H9 (cell line): ENCODE measurements around the gene MT1F. TPM values are rescaled to one million over a fixed set of nuclear protein-coding genes. Genes with fewer than 3 reads are reported as not detected.
A peak's percentile ranks its signal among the peaks of the same experiment; 100 is the strongest.

ENCODE experiments used
- DNase-seq: peaks from one replicate; pipeline ENCODE4 v3.0.0-alpha.2; 2017
- H2AFZ ChIP-seq: one replicate; pipeline ENCODE4 v1.6.1; 2013; ENCODE audit warnings: mild to moderate bottlenecking, low read length, control low read depth, moderate library complexity
- H2AK5ac ChIP-seq: 2 replicates; pipeline ENCODE4 v1.6.1; 2013; ENCODE audit warnings: low read length, control low read depth, mixed read lengths; ENCODE audit not compliant: insufficient read length
- H2BK120ac ChIP-seq: one replicate; pipeline ENCODE4 v1.6.1; 2013; ENCODE audit warnings: low read depth, mild to moderate bottlenecking, low read length, control low read depth, inconsistent platforms; ENCODE audit not compliant: poor library complexity, severe bottlenecking
- H2BK12ac ChIP-seq: 2 replicates; pipeline ENCODE4 v1.6.1; 2013; ENCODE audit warnings: low read length, control low read depth, mixed read lengths, low read depth; ENCODE audit not compliant: insufficient read length
- H2BK15ac ChIP-seq: 2 replicates; pipeline ENCODE4 v1.6.1; 2013; ENCODE audit warnings: low read depth, low read length, control low read depth
- H2BK20ac ChIP-seq: one replicate; pipeline ENCODE4 v1.6.1; 2013; ENCODE audit warnings: low read depth, mild to moderate bottlenecking, low read length, control low read depth, inconsistent platforms; ENCODE audit not compliant: poor library complexity, severe bottlenecking
- H2BK5ac ChIP-seq: 2 replicates; pipeline ENCODE4 v1.6.1; 2013; ENCODE audit warnings: low read length, control low read depth, mixed read lengths; ENCODE audit not compliant: insufficient read length
- H3K14ac ChIP-seq: 2 replicates; pipeline ENCODE4 v1.6.1; 2013; ENCODE audit warnings: low read length, control low read depth; ENCODE audit not compliant: insufficient read depth
- H3K18ac ChIP-seq: 2 replicates; pipeline ENCODE4 v1.6.1; 2013; ENCODE audit warnings: low read depth, mild to moderate bottlenecking, mixed read lengths, low read length, control low read depth; ENCODE audit not compliant: insufficient read length
- H3K23ac ChIP-seq: 2 replicates; pipeline ENCODE4 v1.6.1; 2013; ENCODE audit warnings: low read length, control low read depth, mixed read lengths, low read depth; ENCODE audit not compliant: insufficient read length
- H3K23me2 ChIP-seq: 2 replicates; pipeline ENCODE4 v1.6.1; 2013; ENCODE audit warnings: low read depth, mild to moderate bottlenecking, mixed read lengths, low read length, control low read depth; ENCODE audit not compliant: insufficient read length, poor library complexity, severe bottlenecking
- H3K27ac ChIP-seq: 2 replicates; pipeline ENCODE4 v1.5.1; 2013; ENCODE audit warnings: low read length, control low read depth, mixed read lengths, low read depth; ENCODE audit not compliant: insufficient read length
- H3K27me3 ChIP-seq: 2 replicates; pipeline ENCODE4 v1.6.1; 2013; ENCODE audit warnings: low read length, control low read depth, inconsistent platforms; ENCODE audit not compliant: insufficient read depth
- H3K4ac ChIP-seq: 2 replicates; pipeline ENCODE4 v1.6.1; 2013; ENCODE audit warnings: low read depth, mild to moderate bottlenecking, control low read depth, inconsistent platforms, low read length, moderate library complexity
- H3K4me1 ChIP-seq: 2 replicates; pipeline ENCODE4 v1.6.1; 2013; ENCODE audit warnings: low read length, control low read depth, inconsistent platforms; ENCODE audit not compliant: insufficient read depth
- H3K4me2 ChIP-seq: 2 replicates; pipeline ENCODE4 v1.6.1; 2013; ENCODE audit warnings: low read length, control low read depth, mixed read lengths; ENCODE audit not compliant: insufficient read length, insufficient read depth
- H3K56ac ChIP-seq: 2 replicates; pipeline ENCODE4 v1.6.1; 2013; ENCODE audit warnings: low read depth, mild to moderate bottlenecking, mixed read lengths, low read length, control low read depth; ENCODE audit not compliant: insufficient read length
- H3K79me1 ChIP-seq: 2 replicates; pipeline ENCODE4 v1.6.1; 2013; ENCODE audit warnings: low read depth, mild to moderate bottlenecking, moderate library complexity, low read length, control low read depth, inconsistent platforms; ENCODE audit not compliant: insufficient read depth, poor library complexity, severe bottlenecking
- H3K79me2 ChIP-seq: 2 replicates; pipeline ENCODE4 v1.6.1; 2013; ENCODE audit warnings: low read length, control low read depth, inconsistent platforms; ENCODE audit not compliant: insufficient read depth
- H3K9ac ChIP-seq: 2 replicates; pipeline ENCODE4 v1.6.1; 2013; ENCODE audit warnings: low read length, control low read depth, mixed read lengths; ENCODE audit not compliant: insufficient read length; ENCODE audit errors: extremely low read depth
- H3K9me3 ChIP-seq: one replicate; pipeline ENCODE4 v1.6.1; 2013; ENCODE audit warnings: low read depth, low read length, inconsistent platforms; ENCODE audit not compliant: control insufficient read depth
- H3T11ph ChIP-seq: one replicate; pipeline ENCODE4 v1.6.1; 2013; ENCODE audit warnings: mild to moderate bottlenecking, low read length, control low read depth, inconsistent platforms
- H4K20me1 ChIP-seq: one replicate; pipeline ENCODE4 v1.6.1; 2013; ENCODE audit not compliant: control insufficient read depth, insufficient read length, insufficient read depth
- H4K5ac ChIP-seq: 2 replicates; pipeline ENCODE4 v1.6.1; 2013; ENCODE audit warnings: low read depth, mild to moderate bottlenecking, mixed read lengths, low read length, control low read depth; ENCODE audit not compliant: insufficient read length
- H4K8ac ChIP-seq: replicated peaks from 2 replicates; pipeline ENCODE4 v1.6.1; 2013; ENCODE audit warnings: low read length, control low read depth, mixed read lengths, low read depth; ENCODE audit not compliant: insufficient read length
- H4K91ac ChIP-seq: 2 replicates; pipeline ENCODE4 v1.6.1; 2013; ENCODE audit warnings: low read depth, mild to moderate bottlenecking, moderate library complexity, mixed read lengths, low read length, control low read depth; ENCODE audit not compliant: insufficient read length
- H3K27ac Mint-ChIP-seq, 3 experiments: 2 replicates in 2 of 3; 3 replicates in 1 of 3; pipeline ENCODE4 v1.8.0; 2020 to 2021; ENCODE audit warnings: mixed read lengths in 3 of 3, mild to moderate bottlenecking in 1 of 3, moderate library complexity in 1 of 3
- H3K27me3 Mint-ChIP-seq: 2 replicates; pipeline ENCODE4 v1.8.0; 2021; ENCODE audit warnings: low read depth, mild to moderate bottlenecking, moderate library complexity, mixed read lengths
- H3K36me3 Mint-ChIP-seq, 3 experiments: 2 replicates in 2 of 3; 3 replicates in 1 of 3; pipeline ENCODE4 v1.8.0; 2020 to 2021; ENCODE audit warnings: low read depth in 3 of 3, mixed read lengths in 3 of 3; ENCODE audit not compliant: insufficient read depth in 1 of 3
- H3K4me1 Mint-ChIP-seq, 2 experiments: 2 replicates each; pipeline ENCODE4 v1.8.0; 2020; ENCODE audit warnings: mixed read lengths in 2 of 2
- H3K4me3 Mint-ChIP-seq, 2 experiments: 2 replicates in 1 of 2; 3 replicates in 1 of 2; pipeline ENCODE4 v1.8.0; 2020 to 2021; ENCODE audit warnings: mild to moderate bottlenecking in 2 of 2, mixed read lengths in 2 of 2, moderate library complexity in 1 of 2
- H3K9me3 Mint-ChIP-seq, 2 experiments: 2 replicates in 1 of 2; 3 replicates in 1 of 2; pipeline ENCODE4 v1.8.0; 2020; ENCODE audit warnings: mild to moderate bottlenecking in 2 of 2, mixed read lengths in 2 of 2, moderate library complexity in 1 of 2
- CTCF ChIP-seq: fragments of 200-600 bp; sonication (generic); conservative IDR thresholded peaks from 3 replicates; pipeline ENCODE4 v1.8.0; 2021; ENCODE audit warnings: antibody characterized with exemption, mild to moderate bottlenecking
- WGBS: extraction: QIAGEN DNeasy Blood & Tissue Kit; methylation state at CpG from one replicate; pipeline ENCODE4 v1.1.7; 2013; ENCODE audit warnings: missing lambda C conversion rate, low lambda C conversion rate, mixed read lengths; ENCODE audit not compliant: insufficient read length; ENCODE audit errors: extremely low coverage; 5-methylcytosine and 5-hydroxymethylcytosine counted together
- total RNA-seq: library from RNA; stranded (reverse); gene quantifications from 2 replicates; pipeline ENCODE4 v1.2.1, GENCODE V29; 2021

Gene MT1F
- total RNA-seq, 1 experiment from 2014 or later: 26.1 TPM

- Histone ChIP-seq H4K8ac (no peak overlapping the region), H2AK5ac (no peak overlapping the region), H3K18ac (no peak overlapping the region), H3K23ac (no peak overlapping the region), H3K4me1 (no peaks in the 10 kb centered on the region; the same call in 1 of the 2 replicates), H2BK15ac (no peak overlapping the region), H2AFZ (no peak overlapping the region), H2BK120ac (no peak overlapping the region), H2BK20ac (no peak overlapping the region), H3K27ac (no peak overlapping the region), H3K14ac (no peak overlapping the region), H3K4me2 (no peak overlapping the region), H3K79me1 (no peaks in the 10 kb centered on the region), H4K5ac (no peak overlapping the region), H3K9ac (no peak overlapping the region), H4K20me1 (no peaks in the 10 kb centered on the region), H2BK5ac (no peak overlapping the region), H3K4ac (no peak overlapping the region), H3T11ph (no peak overlapping the region), H4K91ac (no peak overlapping the region), H3K79me2 (no peaks in the 10 kb centered on the region), H3K27me3 (peaks cover 44% of the 10 kb centered on the region; the same call in 1 of the 2 replicates), H3K9me3 (peaks cover under 1% of the 10 kb centered on the region), H2BK12ac (no peak overlapping the region), H3K23me2 (peaks cover 8% of the 10 kb centered on the region), H3K56ac (no peak overlapping the region)
- WGBS: no CpG with 5 or more reads among the region's 6 CpGs
- no peak for TF ChIP-seq CTCF
- Mint-ChIP-seq H3K27me3 (peaks cover 89% of the 10 kb centered on the region), H3K36me3 (peaks cover 3 to 5% (median 3%) of the 10 kb centered on the region in 3 experiments), H3K4me1 (peaks cover 47 to 61% of the 10 kb centered on the region in 2 experiments), H3K9me3 (peaks cover under 1 to 9% of the 10 kb centered on the region in 2 experiments; a peak in 3 of 5 replicates), H3K4me3 (peak overlapping the region; percentile 72 to 89; a peak in 3 of 5 replicates), H3K27ac (no peak overlapping the region)
- DNase-seq: no peak
Measured at GRCh38 chr16:56618138-56618537, 39.6 kb upstream of the MT1F start.
